Vagina (tissue), 2 donors: ENCODE data around the gene PCSK5.

Source experiments
- CTCF ChIP-seq, 3 experiments: fragments of 450-650 bp in 2 of 3; fragments of 200-600 bp in 1 of 3; sonication (generic) in 1 of 3; IDR thresholded peaks; one replicate each; pipeline ENCODE4 v1.5.1; 2017 to 2019; ENCODE audit warnings: antibody characterized with exemption in 3 of 3, mild to moderate bottlenecking in 2 of 3, moderate library complexity in 2 of 3
- POLR2A ChIP-seq, 2 donors: fragments of 450-650 bp; IDR thresholded peaks; one replicate each; pipeline ENCODE4 v1.6.1; 2017; ENCODE audit warnings: antibody characterized with exemption in 2 of 2, mild to moderate bottlenecking in 2 of 2, moderate library complexity in 2 of 2

- TF ChIP-seq CTCF (IDR thresholded peaks at IDR 0.05) (no peak), POLR2A (IDR thresholded peaks at IDR 0.05) (no peak)
These were observed 443.5 kb downstream of the PCSK5 start for GRCh38 chr9:76333964-76334363.
